Endothelial cell (in vitro differentiated cells): ENCODE results near the gene PHLDA1. TPM values are rescaled to one million over a fixed set of nuclear protein-coding genes. Genes with fewer than 3 reads are reported as not detected.

Source experiments
- DNase-seq: peaks from one replicate; pipeline ENCODE4 v3.0.0; 2021; ENCODE audit warnings: low spot score
- H3K27ac Mint-ChIP-seq: one replicate; pipeline ENCODE4 v1.8.0; 2021; ENCODE audit warnings: mixed read lengths, inconsistent platforms; ENCODE audit not compliant: unreplicated experiment
- H3K27me3 Mint-ChIP-seq: one replicate; pipeline ENCODE4 v1.8.0; 2021; ENCODE audit warnings: mild to moderate bottlenecking, moderate library complexity, mixed read lengths, inconsistent platforms; ENCODE audit not compliant: unreplicated experiment
- H3K36me3 Mint-ChIP-seq: one replicate; pipeline ENCODE4 v1.8.0; 2021; ENCODE audit warnings: mild to moderate bottlenecking, low read depth, mixed read lengths, inconsistent platforms; ENCODE audit not compliant: unreplicated experiment
- H3K4me1 Mint-ChIP-seq: one replicate; pipeline ENCODE4 v1.8.0; 2021; ENCODE audit warnings: mild to moderate bottlenecking, mixed read lengths, inconsistent platforms; ENCODE audit not compliant: unreplicated experiment
- H3K4me3 Mint-ChIP-seq: one replicate; pipeline ENCODE4 v1.8.0; 2021; ENCODE audit warnings: mild to moderate bottlenecking, mixed read lengths, inconsistent platforms; ENCODE audit not compliant: unreplicated experiment
- H3K9me3 Mint-ChIP-seq: one replicate; pipeline ENCODE4 v1.8.0; 2021; ENCODE audit warnings: mixed read lengths, inconsistent platforms; ENCODE audit not compliant: unreplicated experiment
- total RNA-seq: library from RNA; stranded (reverse); fragmentation: NEBNext Ultra II Directional; extraction: Animal tissue kit (Norgen Biotek cat#: 25700); gene quantifications from one replicate; pipeline ENCODE4 v1.2.1, GENCODE V29; 2021; ENCODE audit not compliant: unreplicated experiment
- TF ChIP-seq, protein P1 (sequence below): fragments of 200-600 bp; sonication (generic); IDR thresholded peaks from one replicate; pipeline ENCODE4 v1.5.0; 2021; ENCODE audit warnings: antibody characterized with exemption; ENCODE audit not compliant: unreplicated experiment

The PHLDA1 gene
- total RNA-seq, 1 donor from 2014 or later: 50.3 TPM

DNA sequence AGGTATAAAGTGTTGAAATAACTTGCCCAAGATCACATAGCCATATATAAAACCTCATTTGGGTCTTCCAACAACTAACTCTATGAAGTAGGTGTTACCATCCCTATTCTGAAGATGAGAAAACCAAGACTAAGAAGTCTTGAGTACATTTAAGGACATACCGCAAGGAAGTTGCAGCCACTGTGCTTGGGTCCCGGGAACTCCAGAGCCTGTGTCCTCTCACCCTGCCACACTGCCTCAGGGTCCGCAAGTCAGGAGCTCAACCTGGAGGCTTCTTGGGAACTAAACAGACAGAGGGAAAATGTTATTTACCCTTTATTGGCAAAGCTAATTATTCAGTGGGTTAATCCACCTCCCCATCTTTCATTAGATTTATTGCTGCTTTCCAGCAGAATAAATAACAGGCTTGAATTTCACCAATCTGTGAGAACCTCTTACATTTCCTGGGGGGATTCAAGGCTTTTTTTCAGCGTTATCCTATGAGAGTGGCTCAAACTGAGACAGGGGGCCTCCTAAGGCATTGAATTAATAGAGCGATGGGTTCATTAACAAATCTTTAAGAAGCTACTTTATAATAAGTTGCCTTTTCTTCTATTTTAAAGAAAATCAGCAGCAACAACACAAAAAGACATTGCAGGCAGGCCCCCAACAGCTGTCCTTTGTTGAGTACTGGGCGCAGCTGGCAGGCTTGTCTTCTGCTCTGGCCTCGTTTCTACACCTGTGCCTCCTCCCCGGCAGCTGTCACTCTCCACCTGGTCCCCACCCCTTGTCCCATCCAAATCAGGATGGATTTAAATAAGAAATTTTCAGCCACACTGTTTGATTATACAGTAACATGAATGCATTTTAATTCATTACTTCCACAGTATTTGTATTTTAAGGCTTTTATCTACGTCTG is 25.3 kb downstream of the PHLDA1 start:
- Mint-ChIP-seq H3K27ac (no peak overlapping the region), H3K36me3 (peaks cover 4% of the 10 kb centered on the region), H3K4me1 (peaks cover 8% of the 10 kb centered on the region), H3K27me3 (peaks cover 4% of the 10 kb centered on the region), H3K9me3 (no peaks in the 10 kb centered on the region), H3K4me3 (no peak overlapping the region)
- DNase-seq: no peak
- TF ChIP-seq, protein P1, sequence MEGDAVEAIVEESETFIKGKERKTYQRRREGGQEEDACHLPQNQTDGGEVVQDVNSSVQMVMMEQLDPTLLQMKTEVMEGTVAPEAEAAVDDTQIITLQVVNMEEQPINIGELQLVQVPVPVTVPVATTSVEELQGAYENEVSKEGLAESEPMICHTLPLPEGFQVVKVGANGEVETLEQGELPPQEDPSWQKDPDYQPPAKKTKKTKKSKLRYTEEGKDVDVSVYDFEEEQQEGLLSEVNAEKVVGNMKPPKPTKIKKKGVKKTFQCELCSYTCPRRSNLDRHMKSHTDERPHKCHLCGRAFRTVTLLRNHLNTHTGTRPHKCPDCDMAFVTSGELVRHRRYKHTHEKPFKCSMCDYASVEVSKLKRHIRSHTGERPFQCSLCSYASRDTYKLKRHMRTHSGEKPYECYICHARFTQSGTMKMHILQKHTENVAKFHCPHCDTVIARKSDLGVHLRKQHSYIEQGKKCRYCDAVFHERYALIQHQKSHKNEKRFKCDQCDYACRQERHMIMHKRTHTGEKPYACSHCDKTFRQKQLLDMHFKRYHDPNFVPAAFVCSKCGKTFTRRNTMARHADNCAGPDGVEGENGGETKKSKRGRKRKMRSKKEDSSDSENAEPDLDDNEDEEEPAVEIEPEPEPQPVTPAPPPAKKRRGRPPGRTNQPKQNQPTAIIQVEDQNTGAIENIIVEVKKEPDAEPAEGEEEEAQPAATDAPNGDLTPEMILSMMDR: no peak

DNA sequence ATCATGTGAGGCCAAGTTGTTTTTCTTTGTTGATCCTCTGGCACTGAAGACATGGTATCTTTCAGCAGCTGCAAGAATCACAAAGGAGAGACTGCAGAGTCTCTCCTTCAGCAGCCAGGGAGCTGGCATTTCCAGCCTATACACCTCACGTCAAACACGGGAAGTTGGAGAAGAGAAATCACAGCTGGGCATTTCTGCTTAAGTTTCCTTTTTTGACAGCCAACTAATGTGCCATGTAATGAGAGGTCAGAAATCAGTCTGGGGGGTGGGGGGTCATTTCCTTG is 28.3 kb downstream of the PHLDA1 start:
- peaks cover 4% of the 10 kb centered on the region for H3K36me3 Mint-ChIP-seq
- H3K27me3 Mint-ChIP-seq: peaks cover 4% of the 10 kb centered on the region
- no peaks in the 10 kb centered on the region for H3K9me3 Mint-ChIP-seq
- H3K27ac Mint-ChIP-seq: no peak overlapping the region
- no peaks in the 10 kb centered on the region for H3K4me1 Mint-ChIP-seq
- no peak overlapping the region for H3K4me3 Mint-ChIP-seq
- no peak for DNase-seq
- TF ChIP-seq, protein P1: no peak

DNA sequence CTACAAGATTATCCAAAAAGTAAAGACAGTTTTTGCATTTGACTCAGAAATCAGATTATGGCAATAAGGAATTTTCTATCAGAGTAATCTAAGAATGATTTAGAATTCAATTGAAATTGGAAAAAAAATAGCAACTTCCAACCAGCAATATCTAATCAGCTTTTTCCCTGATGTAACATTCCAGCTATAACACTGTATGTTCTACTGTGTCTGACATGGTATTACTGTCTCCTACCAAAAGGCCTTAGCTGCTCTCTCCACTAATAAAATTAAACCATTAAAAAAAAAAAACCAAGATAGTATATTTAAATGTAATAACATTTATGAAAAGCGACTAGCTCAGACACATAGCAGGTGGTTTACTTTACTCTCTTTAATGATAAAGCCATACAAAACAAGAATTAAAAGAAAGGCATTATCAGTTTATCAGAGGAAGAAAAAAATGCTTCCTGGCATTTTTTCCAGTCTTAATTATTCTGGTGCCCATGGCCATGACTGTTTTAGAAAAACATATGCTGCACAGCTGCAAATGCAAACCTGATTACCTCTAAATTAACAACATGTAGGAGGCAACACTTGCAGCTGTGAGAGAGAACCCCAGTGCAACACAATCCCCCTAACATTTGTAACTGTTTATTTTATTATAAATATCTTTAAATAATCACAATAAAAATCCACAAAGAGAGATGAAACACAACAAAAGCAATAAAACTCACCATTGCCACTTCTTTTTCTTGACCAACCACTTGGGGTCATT is 28.8 kb downstream of the PHLDA1 start:
- Mint-ChIP-seq H3K4me3 (no peak overlapping the region), H3K36me3 (peaks cover 4% of the 10 kb centered on the region), H3K9me3 (no peaks in the 10 kb centered on the region), H3K27me3 (peaks cover 2% of the 10 kb centered on the region), H3K27ac (no peak overlapping the region), H3K4me1 (peaks cover under 1% of the 10 kb centered on the region)
- no peak for DNase-seq
- TF ChIP-seq, protein P1: no peak

DNA sequence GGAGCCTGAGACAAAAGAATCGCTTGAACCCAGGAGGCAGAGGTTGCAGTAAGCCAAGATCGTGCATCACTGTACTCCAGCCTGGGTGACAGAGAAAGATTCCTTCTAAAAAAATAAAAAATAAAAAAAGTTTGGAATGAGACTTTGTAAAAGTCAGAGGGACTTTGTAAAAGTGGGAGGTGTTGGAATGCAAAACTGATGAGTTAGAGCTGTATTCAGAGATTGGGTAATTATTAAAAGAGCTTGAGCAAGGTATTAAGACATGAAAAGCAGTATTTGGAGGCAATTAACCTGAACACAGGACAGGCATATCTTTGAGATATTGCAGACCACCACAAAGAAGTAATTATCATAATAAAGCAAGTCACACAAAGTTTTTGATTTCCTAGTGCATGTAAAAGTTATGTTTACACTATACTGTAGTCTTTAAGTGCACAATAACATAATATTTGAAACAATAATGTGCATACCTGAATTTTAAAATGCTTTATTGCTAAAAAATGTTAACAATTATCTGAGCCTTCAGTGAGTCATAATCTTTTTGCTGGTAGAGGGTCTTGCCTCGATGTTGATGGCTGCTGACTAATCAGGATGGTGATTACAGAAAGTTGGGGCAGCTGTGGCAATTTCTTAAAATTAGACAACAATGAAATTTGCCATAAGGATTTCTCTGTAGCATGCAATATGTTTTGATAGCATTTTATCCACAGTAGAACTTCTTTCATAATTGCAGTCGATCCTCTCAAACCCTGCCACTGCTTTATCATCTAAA is 33.1 kb downstream of the PHLDA1 start:
- peaks cover under 1% of the 10 kb centered on the region for H3K27me3 Mint-ChIP-seq

More for the DNA sequence above, 33.1 kb downstream of the PHLDA1 start:
- TF ChIP-seq, protein P1: no peak
- Mint-ChIP-seq H3K9me3 (no peaks in the 10 kb centered on the region), H3K4me3 (no peak overlapping the region), H3K4me1 (peaks cover 5% of the 10 kb centered on the region), H3K27ac (no peak overlapping the region), H3K36me3 (no peaks in the 10 kb centered on the region)
- no peak for DNase-seq
